GM19397 (cell line): ENCODE measurements around the gene LRRC75A.
A peak's percentile ranks its signal among the peaks of the same experiment; 100 is the strongest.
"Not testable (repeated sequence)": the region's sequence is repeated elsewhere in the genome, so short reads cannot be mapped to it uniquely, and the experiment has no call there.

ENCODE experiments used
- ATAC-seq: cut with Tn5 transposase; IDR thresholded peaks from one replicate; pipeline ENCODE4 v1.9.1; 2021; ENCODE audit warnings: mild to moderate bottlenecking, moderate library complexity; ENCODE audit not compliant: unreplicated experiment

LRRC75A gene, protein sequence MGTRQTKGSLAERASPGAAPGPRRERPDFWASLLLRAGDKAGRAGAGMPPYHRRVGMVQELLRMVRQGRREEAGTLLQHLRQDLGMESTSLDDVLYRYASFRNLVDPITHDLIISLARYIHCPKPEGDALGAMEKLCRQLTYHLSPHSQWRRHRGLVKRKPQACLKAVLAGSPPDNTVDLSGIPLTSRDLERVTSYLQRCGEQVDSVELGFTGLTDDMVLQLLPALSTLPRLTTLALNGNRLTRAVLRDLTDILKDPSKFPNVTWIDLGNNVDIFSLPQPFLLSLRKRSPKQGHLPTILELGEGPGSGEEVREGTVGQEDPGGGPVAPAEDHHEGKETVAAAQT

DNA sequence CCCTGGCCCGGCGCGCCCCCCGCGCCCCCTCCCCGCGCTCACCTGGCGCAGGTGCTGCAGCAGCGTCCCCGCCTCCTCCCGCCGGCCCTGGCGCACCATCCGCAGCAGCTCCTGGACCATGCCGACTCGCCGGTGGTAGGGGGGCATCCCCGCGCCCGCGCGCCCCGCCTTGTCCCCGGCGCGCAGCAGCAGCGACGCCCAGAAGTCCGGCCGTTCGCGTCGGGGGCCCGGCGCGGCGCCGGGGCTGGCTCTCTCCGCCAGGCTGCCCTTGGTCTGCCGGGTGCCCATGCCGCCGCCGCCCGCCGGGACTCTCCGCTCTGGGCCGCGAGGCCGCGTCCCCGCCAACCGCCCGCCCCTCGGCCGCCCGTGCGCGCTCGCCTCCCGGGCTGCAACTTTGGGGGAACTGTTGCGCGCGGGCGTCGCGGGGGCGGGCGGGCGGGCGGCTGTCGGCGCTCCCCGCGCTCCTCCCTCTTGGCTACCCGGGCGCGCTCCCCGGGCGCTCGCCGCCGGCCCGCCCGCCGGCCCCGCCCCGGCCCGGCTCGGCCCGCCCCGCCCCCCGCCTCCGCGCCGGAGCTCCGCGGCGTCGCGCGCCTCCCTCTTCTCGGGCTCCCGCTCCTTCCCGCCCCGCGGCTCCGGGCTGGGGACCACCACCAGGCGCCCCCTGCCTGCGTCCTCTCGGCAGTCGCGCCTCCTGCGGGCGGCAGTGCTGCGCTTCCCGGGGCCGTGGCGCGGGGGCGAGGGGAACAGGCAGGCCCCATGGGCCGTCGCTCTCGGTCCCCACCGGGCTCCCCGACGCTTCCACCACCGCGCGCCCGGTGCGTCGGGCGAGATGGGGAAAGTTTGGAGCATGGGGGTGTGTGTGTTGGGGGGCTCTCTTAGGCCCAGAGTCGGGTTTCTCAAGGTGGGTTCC lies at the start of gene LRRC75A:
Gene LRRC75A (minus strand): TSS at position 491 of the 910 bp plus-strand sequence. CDS start 203 bp downstream, at position 288.
- no peak for ATAC-seq

DNA sequence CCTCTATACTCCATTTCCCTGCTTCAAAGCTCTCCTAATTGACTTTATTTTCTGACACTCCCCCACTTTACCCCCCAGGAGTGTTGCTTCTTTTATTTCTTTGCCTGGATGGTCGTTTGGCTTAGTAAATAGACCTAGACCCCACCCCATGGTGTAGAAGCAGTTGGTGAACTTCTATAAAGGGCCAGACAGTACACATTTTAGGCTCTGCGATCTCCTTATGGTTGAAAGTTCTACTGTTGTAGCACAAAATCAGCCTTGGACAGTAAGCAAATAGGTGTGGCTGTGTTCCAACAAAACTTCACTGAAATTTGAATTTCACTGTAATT lies 45.1 kb upstream of the LRRC75A start:
- ATAC-seq = no peak

- ATAC-seq = no peak
These were observed 42.2 kb upstream of the LRRC75A start for GRCh38 chr17:16534236-16534635.

DNA sequence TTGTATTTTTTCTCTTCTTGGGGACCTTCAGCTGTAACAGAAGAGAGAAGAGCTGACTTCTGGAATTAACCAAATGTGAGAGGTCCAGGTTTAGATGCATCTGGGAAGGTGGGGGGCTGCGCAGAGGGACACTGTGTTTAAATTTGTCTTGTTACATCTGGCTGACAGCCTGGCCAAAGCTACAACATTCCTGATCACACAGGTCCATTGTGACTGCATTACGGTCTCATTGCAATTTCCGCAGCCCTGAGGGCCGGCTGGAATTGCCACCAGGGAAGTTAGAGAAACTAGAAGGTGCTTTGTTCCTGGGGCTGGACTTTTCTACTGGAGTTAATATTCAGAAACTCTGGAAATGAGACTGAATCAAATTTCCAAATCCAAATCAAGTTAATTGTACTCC lies 37.9 kb upstream of the LRRC75A start:
- ATAC-seq = no peak

- no peak for ATAC-seq
These were observed 35.3 kb upstream of the LRRC75A start for GRCh38 chr17:16527298-16527697.

- not testable (repeated sequence) for ATAC-seq
These were observed 33.6 kb upstream of the LRRC75A start for GRCh38 chr17:16525556-16525955.

DNA sequence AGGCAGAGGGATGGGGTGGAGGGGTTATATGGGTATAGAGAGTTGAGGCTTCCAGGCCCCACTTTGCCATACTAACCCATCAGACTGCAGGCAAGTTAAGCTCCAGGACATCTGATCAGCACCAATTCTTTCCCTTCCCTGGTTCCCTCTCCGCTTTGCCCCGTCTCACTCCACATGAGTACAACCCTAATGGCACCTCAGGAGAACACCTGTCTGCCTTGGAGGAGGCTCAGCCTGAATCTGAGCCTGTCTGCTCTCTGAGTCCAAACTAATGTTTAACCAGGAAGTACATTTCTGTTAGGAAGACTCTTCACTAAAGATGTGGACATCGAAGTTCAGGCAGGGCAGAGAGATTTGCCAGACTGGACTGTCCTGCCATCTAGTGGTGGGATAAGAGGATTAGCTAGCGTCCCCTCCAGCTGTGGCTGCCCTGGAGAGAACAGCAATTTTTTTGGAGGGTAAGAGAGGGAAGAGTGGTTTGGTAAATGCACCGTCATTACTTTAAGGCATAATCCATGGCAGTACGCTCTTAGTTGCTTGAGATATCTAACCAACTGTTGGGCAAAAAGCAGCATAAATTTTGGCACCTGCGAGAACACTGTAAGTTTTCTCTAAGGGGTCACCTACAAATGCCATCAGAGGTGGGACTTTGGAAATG lies 29.2 kb upstream of the LRRC75A start:
- ATAC-seq = peak; percentile 67

GRCh38 chr17:16519021-16519420 lies 27.0 kb upstream of the LRRC75A start:
- no peak for ATAC-seq

DNA sequence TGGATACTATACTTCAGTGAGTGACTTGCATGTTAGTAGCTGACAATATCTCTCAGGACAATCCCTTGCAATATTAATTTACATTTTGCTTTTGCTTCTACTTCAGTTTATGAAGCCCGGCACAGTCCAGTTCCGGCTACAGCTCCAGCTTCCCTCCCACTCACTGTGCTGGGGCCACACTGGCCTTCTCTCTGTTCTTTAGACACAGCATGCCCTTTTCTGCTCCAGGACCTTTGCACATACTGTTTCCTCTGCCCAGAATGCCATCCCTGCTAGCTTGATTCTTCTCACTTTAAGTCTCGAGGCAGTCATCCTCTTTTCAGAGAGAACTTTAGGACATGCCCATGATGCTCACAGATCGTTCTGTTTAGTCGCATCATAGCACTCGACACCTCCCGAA lies 25.5 kb upstream of the LRRC75A start:
- no peak for ATAC-seq

- no peak for ATAC-seq
These were observed 24.6 kb upstream of the LRRC75A start for GRCh38 chr17:16516594-16517051.

DNA sequence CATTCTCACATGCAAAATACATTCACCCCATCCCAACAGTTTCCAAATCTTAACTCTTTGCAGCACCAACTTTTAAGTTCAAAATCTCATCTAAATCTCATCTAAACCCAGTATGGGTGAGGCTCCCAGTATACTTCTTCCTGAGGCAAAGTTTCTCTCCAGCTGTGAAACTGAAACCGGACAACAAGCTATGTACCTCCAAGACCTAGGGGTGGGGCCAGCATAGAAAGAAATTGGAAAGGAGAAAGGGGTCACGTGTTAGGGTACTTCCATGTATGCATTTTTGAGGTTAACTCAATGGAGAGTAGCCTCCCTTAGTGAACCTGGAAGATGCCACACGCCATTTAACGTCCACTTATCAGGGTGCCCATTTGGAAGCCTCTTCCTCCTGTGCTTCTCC lies 23.9 kb upstream of the LRRC75A start:
- no peak for ATAC-seq

- ATAC-seq = no peak
These were observed 21.9 kb upstream of the LRRC75A start for GRCh38 chr17:16513873-16514272.

DNA sequence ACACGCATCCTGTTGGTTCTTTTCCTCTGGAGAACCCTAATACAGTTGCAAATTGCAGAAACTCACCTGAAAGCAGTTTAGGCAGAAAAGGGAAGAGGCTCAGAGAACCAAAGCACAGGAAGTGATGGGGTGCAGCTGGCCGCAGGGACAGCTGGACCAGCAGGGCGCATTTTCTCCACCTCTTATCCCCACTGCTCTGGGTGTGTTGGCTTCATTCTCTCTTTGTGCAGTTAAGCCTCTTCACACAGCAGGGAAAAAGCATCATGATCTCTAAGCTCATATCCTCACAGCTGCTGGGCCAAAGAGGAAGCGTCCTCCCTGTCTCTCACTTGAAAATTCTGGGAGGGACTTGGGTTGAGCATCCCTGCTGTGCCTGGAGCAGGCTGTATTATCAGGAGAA lies 20.0 kb upstream of the LRRC75A start:
- no peak for ATAC-seq

DNA sequence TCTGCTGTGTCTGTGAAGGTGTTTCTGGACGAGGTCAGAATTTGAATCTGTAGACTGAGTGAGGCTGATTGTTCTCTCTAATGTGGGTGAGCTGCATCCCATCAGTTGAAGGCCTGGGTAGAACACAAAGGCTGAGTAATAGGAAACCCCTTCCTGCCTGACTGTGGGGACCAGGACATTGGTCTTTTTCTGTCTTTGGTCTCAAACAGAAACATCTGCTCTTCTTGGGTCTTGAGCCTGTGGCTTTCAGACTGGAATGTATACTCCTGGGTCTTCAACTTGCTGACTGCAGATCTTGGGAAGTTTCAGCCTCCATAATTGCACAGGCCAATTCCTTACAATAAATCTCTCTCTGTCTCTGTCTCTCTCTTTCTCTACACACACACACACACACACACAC lies 19.6 kb upstream of the LRRC75A start:
- no peak for ATAC-seq

DNA sequence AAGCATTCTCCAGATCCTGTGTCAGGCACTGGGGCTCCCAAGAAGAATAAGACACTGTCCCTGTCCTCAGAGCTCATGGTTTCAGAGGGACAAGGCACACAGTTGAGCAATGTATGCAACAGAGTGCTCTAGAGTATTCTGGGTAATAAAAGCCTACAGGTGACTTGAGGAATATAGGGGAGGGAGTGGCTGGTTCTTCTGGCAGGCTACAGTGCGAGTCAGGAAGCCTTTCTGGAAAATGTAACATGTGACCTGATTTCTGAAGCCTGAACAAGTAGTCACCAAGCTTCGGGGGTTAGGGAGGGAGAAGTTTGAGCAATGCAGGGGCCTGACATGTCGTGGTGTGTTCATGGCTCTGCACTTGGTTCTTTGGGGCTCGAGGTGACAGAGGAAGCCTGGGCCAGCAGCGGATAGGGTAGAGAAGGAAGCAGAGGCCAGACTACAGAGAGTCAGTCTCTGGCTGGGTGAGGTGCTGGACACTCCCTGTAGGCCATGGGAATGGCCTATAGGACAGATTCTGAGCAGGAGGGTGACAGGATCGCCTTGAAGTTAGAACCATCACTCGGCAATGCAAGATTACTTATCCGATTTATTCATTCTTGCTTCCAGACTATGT lies 16.0 kb upstream of the LRRC75A start:
- ATAC-seq = no peak

- no peak for ATAC-seq
These were observed 14.2 kb upstream of the LRRC75A start for GRCh38 chr17:16506188-16506587.

- ATAC-seq = no peak
These were observed 13.0 kb upstream of the LRRC75A start for GRCh38 chr17:16504984-16505383.

- ATAC-seq = no peak
These were observed 5.0 kb upstream of the LRRC75A start for GRCh38 chr17:16496820-16497489.

DNA sequence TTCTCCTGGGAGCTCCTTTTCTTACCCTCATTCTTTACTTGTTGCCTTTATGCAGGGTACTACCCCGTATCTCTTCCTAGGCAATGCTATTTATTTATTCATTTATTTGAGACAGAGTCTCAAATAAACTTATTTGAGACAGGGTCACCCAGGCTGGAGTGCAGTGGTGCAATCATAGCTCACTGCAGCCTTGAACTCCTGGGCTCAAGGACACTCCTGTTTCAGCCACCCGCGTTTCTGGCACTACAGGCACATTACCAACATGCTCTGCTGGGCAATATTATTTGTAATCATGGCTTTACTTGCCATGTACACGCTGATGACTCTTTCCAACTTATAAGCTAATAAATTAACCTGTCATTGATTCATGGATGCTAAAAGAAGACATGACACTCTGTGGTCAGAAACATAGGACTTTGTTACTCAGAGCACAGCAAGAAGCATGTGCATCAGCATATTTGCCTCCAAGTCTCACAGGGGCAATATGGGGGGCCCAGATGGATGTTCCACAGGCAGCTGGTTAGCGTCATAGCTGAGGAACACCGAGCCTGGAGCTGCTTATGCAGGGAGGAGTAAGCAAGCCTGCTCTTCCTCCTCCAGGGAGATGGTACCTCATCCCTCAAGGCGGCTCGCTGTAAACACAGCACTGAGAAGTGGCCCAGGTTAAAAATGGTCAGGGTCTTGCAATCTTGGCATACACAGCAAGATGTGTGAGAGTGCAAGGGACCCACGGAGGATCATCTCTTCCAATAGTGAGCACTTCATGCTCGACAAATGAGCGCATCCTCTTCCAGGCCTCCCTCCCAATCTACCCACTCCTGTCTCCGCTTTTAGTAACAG lies 4.2 kb upstream of the LRRC75A start:
- ATAC-seq = no peak

DNA sequence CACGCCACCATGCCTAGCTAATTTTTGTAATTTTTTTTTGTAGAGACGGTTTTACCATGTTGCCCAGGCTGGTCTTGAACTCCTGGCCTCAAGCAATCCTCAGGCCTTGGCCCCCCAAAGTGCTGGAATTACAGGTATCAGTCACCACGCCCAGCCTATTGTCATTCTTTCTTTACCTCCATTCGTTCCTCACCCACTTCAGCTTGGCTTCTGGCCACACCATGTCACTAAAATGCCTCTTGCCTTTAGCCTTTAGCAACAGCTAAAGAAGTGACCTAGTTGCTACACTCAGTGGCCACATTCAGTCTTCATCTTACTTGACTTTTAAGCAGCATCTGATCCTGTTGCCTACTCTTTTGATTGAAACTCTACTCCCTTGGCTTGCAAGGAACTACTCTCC lies 3.6 kb upstream of the LRRC75A start:
- ATAC-seq = no peak
